H9 (cell line): ENCODE measurements around the gene DCAF4. TPM values are rescaled to one million over a fixed set of nuclear protein-coding genes. Genes with fewer than 3 reads are reported as not detected.
A peak's percentile ranks its signal among the peaks of the same experiment; 100 is the strongest.

Experiments used
- DNase-seq: peaks from one replicate; pipeline ENCODE4 v3.0.0-alpha.2; 2017
- H2AFZ ChIP-seq: one replicate; pipeline ENCODE4 v1.6.1; 2013; ENCODE audit warnings: mild to moderate bottlenecking, low read length, control low read depth, moderate library complexity
- H2AK5ac ChIP-seq: 2 replicates; pipeline ENCODE4 v1.6.1; 2013; ENCODE audit warnings: low read length, control low read depth, mixed read lengths; ENCODE audit not compliant: insufficient read length
- H2BK120ac ChIP-seq: one replicate; pipeline ENCODE4 v1.6.1; 2013; ENCODE audit warnings: low read depth, mild to moderate bottlenecking, low read length, control low read depth, inconsistent platforms; ENCODE audit not compliant: poor library complexity, severe bottlenecking
- H2BK12ac ChIP-seq: 2 replicates; pipeline ENCODE4 v1.6.1; 2013; ENCODE audit warnings: low read length, control low read depth, mixed read lengths, low read depth; ENCODE audit not compliant: insufficient read length
- H2BK15ac ChIP-seq: 2 replicates; pipeline ENCODE4 v1.6.1; 2013; ENCODE audit warnings: low read depth, low read length, control low read depth
- H2BK20ac ChIP-seq: one replicate; pipeline ENCODE4 v1.6.1; 2013; ENCODE audit warnings: low read depth, mild to moderate bottlenecking, low read length, control low read depth, inconsistent platforms; ENCODE audit not compliant: poor library complexity, severe bottlenecking
- H2BK5ac ChIP-seq: 2 replicates; pipeline ENCODE4 v1.6.1; 2013; ENCODE audit warnings: low read length, control low read depth, mixed read lengths; ENCODE audit not compliant: insufficient read length
- H3K14ac ChIP-seq: 2 replicates; pipeline ENCODE4 v1.6.1; 2013; ENCODE audit warnings: low read length, control low read depth; ENCODE audit not compliant: insufficient read depth
- H3K18ac ChIP-seq: 2 replicates; pipeline ENCODE4 v1.6.1; 2013; ENCODE audit warnings: low read depth, mild to moderate bottlenecking, mixed read lengths, low read length, control low read depth; ENCODE audit not compliant: insufficient read length
- H3K23ac ChIP-seq: 2 replicates; pipeline ENCODE4 v1.6.1; 2013; ENCODE audit warnings: low read length, control low read depth, mixed read lengths, low read depth; ENCODE audit not compliant: insufficient read length
- H3K23me2 ChIP-seq: 2 replicates; pipeline ENCODE4 v1.6.1; 2013; ENCODE audit warnings: low read depth, mild to moderate bottlenecking, mixed read lengths, low read length, control low read depth; ENCODE audit not compliant: insufficient read length, poor library complexity, severe bottlenecking
- H3K27ac ChIP-seq: 2 replicates; pipeline ENCODE4 v1.5.1; 2013; ENCODE audit warnings: low read length, control low read depth, mixed read lengths, low read depth; ENCODE audit not compliant: insufficient read length
- H3K27me3 ChIP-seq: 2 replicates; pipeline ENCODE4 v1.6.1; 2013; ENCODE audit warnings: low read length, control low read depth, inconsistent platforms; ENCODE audit not compliant: insufficient read depth
- H3K4ac ChIP-seq: 2 replicates; pipeline ENCODE4 v1.6.1; 2013; ENCODE audit warnings: low read depth, mild to moderate bottlenecking, control low read depth, inconsistent platforms, low read length, moderate library complexity
- H3K4me1 ChIP-seq: 2 replicates; pipeline ENCODE4 v1.6.1; 2013; ENCODE audit warnings: low read length, control low read depth, inconsistent platforms; ENCODE audit not compliant: insufficient read depth
- H3K4me2 ChIP-seq: 2 replicates; pipeline ENCODE4 v1.6.1; 2013; ENCODE audit warnings: low read length, control low read depth, mixed read lengths; ENCODE audit not compliant: insufficient read length, insufficient read depth
- H3K56ac ChIP-seq: 2 replicates; pipeline ENCODE4 v1.6.1; 2013; ENCODE audit warnings: low read depth, mild to moderate bottlenecking, mixed read lengths, low read length, control low read depth; ENCODE audit not compliant: insufficient read length
- H3K79me1 ChIP-seq: 2 replicates; pipeline ENCODE4 v1.6.1; 2013; ENCODE audit warnings: low read depth, mild to moderate bottlenecking, moderate library complexity, low read length, control low read depth, inconsistent platforms; ENCODE audit not compliant: insufficient read depth, poor library complexity, severe bottlenecking
- H3K79me2 ChIP-seq: 2 replicates; pipeline ENCODE4 v1.6.1; 2013; ENCODE audit warnings: low read length, control low read depth, inconsistent platforms; ENCODE audit not compliant: insufficient read depth
- H3K9ac ChIP-seq: 2 replicates; pipeline ENCODE4 v1.6.1; 2013; ENCODE audit warnings: low read length, control low read depth, mixed read lengths; ENCODE audit not compliant: insufficient read length; ENCODE audit errors: extremely low read depth
- H3K9me3 ChIP-seq: one replicate; pipeline ENCODE4 v1.6.1; 2013; ENCODE audit warnings: low read depth, low read length, inconsistent platforms; ENCODE audit not compliant: control insufficient read depth
- H3T11ph ChIP-seq: one replicate; pipeline ENCODE4 v1.6.1; 2013; ENCODE audit warnings: mild to moderate bottlenecking, low read length, control low read depth, inconsistent platforms
- H4K20me1 ChIP-seq: one replicate; pipeline ENCODE4 v1.6.1; 2013; ENCODE audit not compliant: control insufficient read depth, insufficient read length, insufficient read depth
- H4K5ac ChIP-seq: 2 replicates; pipeline ENCODE4 v1.6.1; 2013; ENCODE audit warnings: low read depth, mild to moderate bottlenecking, mixed read lengths, low read length, control low read depth; ENCODE audit not compliant: insufficient read length
- H4K8ac ChIP-seq: replicated peaks from 2 replicates; pipeline ENCODE4 v1.6.1; 2013; ENCODE audit warnings: low read length, control low read depth, mixed read lengths, low read depth; ENCODE audit not compliant: insufficient read length
- H4K91ac ChIP-seq: 2 replicates; pipeline ENCODE4 v1.6.1; 2013; ENCODE audit warnings: low read depth, mild to moderate bottlenecking, moderate library complexity, mixed read lengths, low read length, control low read depth; ENCODE audit not compliant: insufficient read length
- H3K27ac Mint-ChIP-seq, 3 experiments: 2 replicates in 2 of 3; 3 replicates in 1 of 3; pipeline ENCODE4 v1.8.0; 2020 to 2021; ENCODE audit warnings: mixed read lengths in 3 of 3, mild to moderate bottlenecking in 1 of 3, moderate library complexity in 1 of 3
- H3K27me3 Mint-ChIP-seq: 2 replicates; pipeline ENCODE4 v1.8.0; 2021; ENCODE audit warnings: low read depth, mild to moderate bottlenecking, moderate library complexity, mixed read lengths
- H3K36me3 Mint-ChIP-seq, 3 experiments: 2 replicates in 2 of 3; 3 replicates in 1 of 3; pipeline ENCODE4 v1.8.0; 2020 to 2021; ENCODE audit warnings: low read depth in 3 of 3, mixed read lengths in 3 of 3; ENCODE audit not compliant: insufficient read depth in 1 of 3
- H3K4me1 Mint-ChIP-seq, 2 experiments: 2 replicates each; pipeline ENCODE4 v1.8.0; 2020; ENCODE audit warnings: mixed read lengths in 2 of 2
- H3K4me3 Mint-ChIP-seq, 2 experiments: 2 replicates in 1 of 2; 3 replicates in 1 of 2; pipeline ENCODE4 v1.8.0; 2020 to 2021; ENCODE audit warnings: mild to moderate bottlenecking in 2 of 2, mixed read lengths in 2 of 2, moderate library complexity in 1 of 2
- H3K9me3 Mint-ChIP-seq, 2 experiments: 2 replicates in 1 of 2; 3 replicates in 1 of 2; pipeline ENCODE4 v1.8.0; 2020; ENCODE audit warnings: mild to moderate bottlenecking in 2 of 2, mixed read lengths in 2 of 2, moderate library complexity in 1 of 2
- WGBS: extraction: QIAGEN DNeasy Blood & Tissue Kit; methylation state at CpG from one replicate; pipeline ENCODE4 v1.1.7; 2013; ENCODE audit warnings: missing lambda C conversion rate, low lambda C conversion rate, mixed read lengths; ENCODE audit not compliant: insufficient read length; ENCODE audit errors: extremely low coverage; 5-methylcytosine and 5-hydroxymethylcytosine counted together
- total RNA-seq: library from RNA; stranded (reverse); gene quantifications from 2 replicates; pipeline ENCODE4 v1.2.1, GENCODE V29; 2021
- TF ChIP-seq, protein P1 (sequence below): fragments of 200-600 bp; sonication (generic); conservative IDR thresholded peaks from 3 replicates; pipeline ENCODE4 v1.8.0; 2021; ENCODE audit warnings: antibody characterized with exemption, mild to moderate bottlenecking

Gene DCAF4
- total RNA-seq, 1 experiment from 2014 or later, result 32.0 TPM

DNA sequence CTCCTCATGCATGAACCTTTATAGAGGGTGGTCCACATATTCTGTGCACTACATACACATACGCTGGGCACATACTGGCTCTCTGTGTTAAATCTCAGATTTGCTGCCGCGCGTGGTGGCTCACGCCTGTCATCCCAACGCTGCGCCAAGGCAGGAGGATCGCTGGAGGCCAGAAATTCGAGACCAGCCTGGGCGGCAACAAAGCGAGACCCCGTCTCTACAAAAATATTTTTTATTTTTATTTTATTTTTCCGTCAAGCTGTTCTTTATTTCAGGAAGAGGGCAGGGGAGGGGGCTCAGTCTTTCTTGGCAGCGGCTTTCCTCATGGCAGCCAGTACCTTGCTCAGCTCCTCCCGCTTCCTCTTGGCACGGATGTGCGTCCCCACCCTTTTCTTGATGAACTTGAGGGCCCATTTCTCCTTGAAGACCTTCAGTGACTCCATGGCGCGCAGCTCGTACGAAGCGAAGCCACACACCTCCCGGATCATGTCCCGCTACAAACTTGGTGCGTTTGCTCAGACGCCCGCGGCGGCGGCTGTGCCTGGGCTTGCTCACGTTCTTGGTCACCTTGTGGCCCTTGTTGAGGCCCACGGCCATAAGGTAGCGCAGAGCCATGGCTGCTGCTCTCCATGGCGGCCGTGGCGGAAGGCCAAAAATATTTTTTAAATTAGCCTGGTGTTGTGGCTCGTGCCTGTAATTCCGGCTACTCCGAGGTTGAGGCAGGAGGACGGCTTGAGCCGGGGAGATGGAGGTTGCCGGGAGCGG, 3.2 kb downstream of the DCAF4 start:
- no peak overlapping the region for H3K4me3 Mint-ChIP-seq
- no peak overlapping the region for H2BK120ac ChIP-seq
- H3K9me3 ChIP-seq, result no peaks in the 10 kb centered on the region
- no peaks in the 10 kb centered on the region for H4K20me1 ChIP-seq
- peaks cover 8% of the 10 kb centered on the region for H3K23me2 ChIP-seq
- H3T11ph ChIP-seq, result no peak overlapping the region
- peaks cover 0 to 7% (median 0%) of the 10 kb centered on the region in 3 experiments; a peak in 3 of 7 replicates for H3K36me3 Mint-ChIP-seq
- no peak overlapping the region for H2BK20ac ChIP-seq
- H3K79me1 ChIP-seq, result no peaks in the 10 kb centered on the region
- H2AK5ac ChIP-seq, result no peak overlapping the region
- H3K27me3 Mint-ChIP-seq, result peaks cover 15% of the 10 kb centered on the region
- H3K27me3 ChIP-seq, result no peaks in the 10 kb centered on the region
- H3K27ac ChIP-seq, result no peak overlapping the region
- H2BK5ac ChIP-seq, result no peak overlapping the region
- no peak overlapping the region for H3K14ac ChIP-seq
- peaks cover 4% of the 10 kb centered on the region; the same call in 1 of the 2 replicates for H3K4me1 ChIP-seq
- no peak overlapping the region for H3K4me2 ChIP-seq
- H4K5ac ChIP-seq, result no peak overlapping the region
- no peak for DNase-seq
- no peak overlapping the region for H3K9ac ChIP-seq
- WGBS, result no CpG with 5 or more reads among the region's 43 CpGs
- H3K27ac Mint-ChIP-seq, result peak overlapping the region in 1 of 3 experiments; percentile 25; a peak in 1 of 7 replicates
- H3K56ac ChIP-seq, result no peak overlapping the region
- H2AFZ ChIP-seq, result no peak overlapping the region
- no peaks in the 10 kb centered on the region for H3K79me2 ChIP-seq
- H3K4ac ChIP-seq, result no peak overlapping the region
- H4K8ac ChIP-seq, result no peak overlapping the region
- H3K23ac ChIP-seq, result no peak overlapping the region
- H3K18ac ChIP-seq, result no peak overlapping the region
- no peak overlapping the region for H2BK12ac ChIP-seq
- TF ChIP-seq, protein P1, sequence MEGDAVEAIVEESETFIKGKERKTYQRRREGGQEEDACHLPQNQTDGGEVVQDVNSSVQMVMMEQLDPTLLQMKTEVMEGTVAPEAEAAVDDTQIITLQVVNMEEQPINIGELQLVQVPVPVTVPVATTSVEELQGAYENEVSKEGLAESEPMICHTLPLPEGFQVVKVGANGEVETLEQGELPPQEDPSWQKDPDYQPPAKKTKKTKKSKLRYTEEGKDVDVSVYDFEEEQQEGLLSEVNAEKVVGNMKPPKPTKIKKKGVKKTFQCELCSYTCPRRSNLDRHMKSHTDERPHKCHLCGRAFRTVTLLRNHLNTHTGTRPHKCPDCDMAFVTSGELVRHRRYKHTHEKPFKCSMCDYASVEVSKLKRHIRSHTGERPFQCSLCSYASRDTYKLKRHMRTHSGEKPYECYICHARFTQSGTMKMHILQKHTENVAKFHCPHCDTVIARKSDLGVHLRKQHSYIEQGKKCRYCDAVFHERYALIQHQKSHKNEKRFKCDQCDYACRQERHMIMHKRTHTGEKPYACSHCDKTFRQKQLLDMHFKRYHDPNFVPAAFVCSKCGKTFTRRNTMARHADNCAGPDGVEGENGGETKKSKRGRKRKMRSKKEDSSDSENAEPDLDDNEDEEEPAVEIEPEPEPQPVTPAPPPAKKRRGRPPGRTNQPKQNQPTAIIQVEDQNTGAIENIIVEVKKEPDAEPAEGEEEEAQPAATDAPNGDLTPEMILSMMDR, result no peak
- peaks cover 21 to 23% of the 10 kb centered on the region in 2 experiments for H3K4me1 Mint-ChIP-seq
- H3K9me3 Mint-ChIP-seq, result no peaks in the 10 kb centered on the region; a peak in 1 of 5 replicates
- H4K91ac ChIP-seq, result no peak overlapping the region
- H2BK15ac ChIP-seq, result no peak overlapping the region
